HG03469 (cell line): ENCODE measurements around the gene MALT1.
"Not testable (repeated sequence)": the region's sequence is repeated elsewhere in the genome, so short reads cannot be mapped to it uniquely, and the experiment has no call there.

Experiments used
- ATAC-seq: cut with Tn5 transposase; IDR thresholded peaks from one replicate; pipeline ENCODE4 v1.9.1; 2021; ENCODE audit warnings: mild to moderate bottlenecking, moderate library complexity, moderate number of reproducible peaks; ENCODE audit not compliant: unreplicated experiment

The MALT1 gene

GRCh38 chr18:58732471-58732870 is 61.2 kb downstream of the MALT1 start:
- no peak for ATAC-seq

- no peak for ATAC-seq
Measured at GRCh38 chr18:58733866-58734265, 62.6 kb downstream of the MALT1 start.

GRCh38 chr18:58738322-58738721 is 67.1 kb downstream of the MALT1 start:
- no peak for ATAC-seq

- ATAC-seq = no peak
Measured at GRCh38 chr18:58745914-58746313, 74.6 kb downstream of the MALT1 start.

- ATAC-seq = no peak
Measured at GRCh38 chr18:58748899-58749595, 77.8 kb downstream of the MALT1 start.

GRCh38 chr18:58753976-58754375 is 82.7 kb downstream of the MALT1 start:
- no peak for ATAC-seq

- ATAC-seq = no peak
Measured at GRCh38 chr18:58754544-58755068, 83.3 kb downstream of the MALT1 start.

- ATAC-seq = no peak
Measured at GRCh38 chr18:58755304-58756010, 84.2 kb downstream of the MALT1 start.

GRCh38 chr18:58756148-58756547 is 84.9 kb downstream of the MALT1 start:
- no peak for ATAC-seq

- no peak for ATAC-seq
Measured at GRCh38 chr18:58756596-58757240, 85.5 kb downstream of the MALT1 start.

- not testable (repeated sequence) for ATAC-seq
Measured at GRCh38 chr18:58757351-58757750, 86.1 kb downstream of the MALT1 start.

- no peak for ATAC-seq
Measured at GRCh38 chr18:58758046-58758445, 86.8 kb downstream of the MALT1 start.

GRCh38 chr18:58758606-58759005 is 87.3 kb downstream of the MALT1 start:
- no peak for ATAC-seq

GRCh38 chr18:58761241-58761969 is 90.1 kb downstream of the MALT1 start:
- ATAC-seq = peak; percentile 54

GRCh38 chr18:58761970-58762780 is 90.9 kb downstream of the MALT1 start:
- ATAC-seq = no peak

GRCh38 chr18:58762781-58763171 is 91.5 kb downstream of the MALT1 start:
- ATAC-seq = no peak

GRCh38 chr18:58766164-58766563 is 94.9 kb downstream of the MALT1 start:
- ATAC-seq = no peak

GRCh38 chr18:58766946-58767345 is 95.7 kb downstream of the MALT1 start:
- ATAC-seq = no peak

GRCh38 chr18:58768293-58768974 is 97.2 kb downstream of the MALT1 start:
- peak; percentile 64 for ATAC-seq

- ATAC-seq = no peak
Measured at GRCh38 chr18:58769321-58769720, 98.1 kb downstream of the MALT1 start.
